GM12878 (cell line): ENCODE data around the gene ATP7A. TPM values are rescaled to one million over a fixed set of nuclear protein-coding genes. Genes with fewer than 3 reads are reported as not detected.

Experiments
- ATAC-seq: fragments of 200-7000 bp; cut with Tn5 transposase; 3 replicates; pipeline ENCODE4 v1.9.1; 2020; ENCODE audit warnings: mild to moderate bottlenecking, moderate library complexity
- BruUV-seq: library from RNA; stranded (reverse); fragments of 400-500 nt; replicated peaks from 2 replicates; lab custom pipeline; 2021; lab: Mats Ljungman, UMichigan
- CTCF ChIA-PET: fragments of 300-600 bp; sonication (Branson Sonifier 250); formaldehyde crosslinking; extraction: SDS; loops from one replicate; lab custom pipeline; 2021; ENCODE audit warnings: inconsistent platforms; lab: Yijun Ruan, JAX
- POLR2A ChIA-PET: fragments of 350-600 bp; formaldehyde crosslinking; extraction: SDS; loops from one replicate; lab custom pipeline; 2021; ENCODE audit warnings: inconsistent platforms; lab: Charles Lee
- RAD21 ChIA-PET: fragments of 300-600 bp; sonication (Branson Sonifier 250); formaldehyde crosslinking; loops from one replicate; lab custom pipeline; 2023; ENCODE audit warnings: antibody characterized with exemption; ENCODE audit not compliant: unreplicated experiment; lab: Charles Lee
- SMC1A ChIA-PET: fragments of 300-600 bp; sonication (Branson Sonifier 250); formaldehyde crosslinking; loops from one replicate; lab custom pipeline; 2023; ENCODE audit not compliant: unreplicated experiment, uncharacterized antibody; lab: Charles Lee
- DNase-seq: peaks from one replicate; pipeline ENCODE4 v3.0.0-alpha.2; 2011; ENCODE audit warnings: low read depth, low spot score
- FAIRE-seq: peaks from 3 replicates; lab custom pipeline; 2011; peaks lifted over from hg19 to GRCh38; lab: Jason Lieb, UNC
- H2AFZ ChIP-seq: 2 replicates; pipeline ENCODE4 v1.6.0; 2011; ENCODE audit warnings: low read depth, low read length, control low read depth; ENCODE audit not compliant: control insufficient read depth
- H3K27ac ChIP-seq: 2 replicates; pipeline ENCODE4 v1.5.1; 2011; ENCODE audit warnings: control low read depth; ENCODE audit not compliant: control insufficient read depth, insufficient read depth
- H3K27me3 ChIP-seq, 2 experiments: replicated peaks in 1 of 2; 2 replicates each; pipeline versions ENCODE4 v1.6.0 to v1.6.1; 2011; ENCODE audit warnings: low read length in 1 of 2; ENCODE audit not compliant: control insufficient read depth in 2 of 2, insufficient read depth in 2 of 2
- H3K36me3 ChIP-seq, 2 experiments: 2 replicates each; pipeline ENCODE4 v1.5.1; 2011; ENCODE audit warnings: low read length in 1 of 2; ENCODE audit not compliant: control insufficient read depth in 2 of 2, insufficient read depth in 2 of 2
- H3K4me1 ChIP-seq: 2 replicates; pipeline ENCODE4 v1.6.1; 2011; ENCODE audit warnings: mild to moderate bottlenecking, low read length, moderate library complexity, mixed read lengths; ENCODE audit not compliant: control insufficient read depth, insufficient read depth
- H3K4me2 ChIP-seq: 2 replicates; pipeline ENCODE4 v1.6.0; 2011; ENCODE audit warnings: control low read depth; ENCODE audit not compliant: control insufficient read depth, insufficient read depth
- H3K4me3 ChIP-seq: fragments of 200-600 bp; sonication (generic); 2 replicates; pipeline ENCODE4 v1.5.1; 2016
- H3K79me2 ChIP-seq: 2 replicates; pipeline ENCODE4 v1.6.0; 2011; ENCODE audit warnings: low read length; ENCODE audit not compliant: control insufficient read depth, insufficient read depth
- H3K9ac ChIP-seq: 2 replicates; pipeline ENCODE4 v1.8.0; 2011; ENCODE audit warnings: low read length, control low read depth, mixed read lengths; ENCODE audit not compliant: control insufficient read depth, insufficient read depth
- H3K9me3 ChIP-seq: replicated peaks from 3 replicates; pipeline ENCODE4 v1.5.1; 2011; ENCODE audit warnings: mild to moderate bottlenecking, low read length; ENCODE audit not compliant: control insufficient read depth, insufficient read depth
- H4K20me1 ChIP-seq: 2 replicates; pipeline ENCODE4 v1.6.0; 2011; ENCODE audit not compliant: control insufficient read depth, insufficient read depth
- CBX5 ChIP-seq: sonication (generic); IDR thresholded peaks from 2 replicates; pipeline ENCODE4 v1.6.1; 2016; ENCODE audit warnings: low read depth, moderate library complexity, mild to moderate bottlenecking, inconsistent platforms
- CTCF ChIP-seq, 3 experiments: IDR thresholded peaks in 2 of 3; conservative IDR thresholded peaks in 1 of 3; 2 replicates each; pipeline ENCODE4 v1.5.1; 2011; ENCODE audit warnings: low read depth in 3 of 3, low read length in 3 of 3, mild to moderate bottlenecking in 3 of 3, control low read depth in 2 of 3, moderate library complexity in 2 of 3, inconsistent platforms in 1 of 3, mixed read lengths in 1 of 3; ENCODE audit not compliant: control insufficient read depth in 2 of 3, insufficient read depth in 1 of 3; ENCODE audit errors: extremely low read depth in 1 of 3
- DPF2 ChIP-seq: fragments of 450-650 bp; IDR thresholded peaks from 2 replicates; pipeline ENCODE4 v1.6.1; 2017; ENCODE audit warnings: mild to moderate bottlenecking
- FOXM1 ChIP-seq: IDR thresholded peaks from 2 replicates; pipeline ENCODE4 v1.6.1; 2012; ENCODE audit warnings: low read depth, mild to moderate bottlenecking, inconsistent platforms, low read length, moderate library complexity
- KDM1A ChIP-seq: fragments of 200-600 bp; sonication (generic); IDR thresholded peaks from 2 replicates; pipeline ENCODE4 v1.6.1; 2016; ENCODE audit warnings: borderline replicate concordance
- KLF5 ChIP-seq: fragments of 450-650 bp; IDR thresholded peaks from 2 replicates; pipeline ENCODE4 v1.6.1; 2014; ENCODE audit warnings: mild to moderate bottlenecking; ENCODE audit not compliant: partially characterized antibody
- MEF2B ChIP-seq: fragments of 450-650 bp; IDR thresholded peaks from 2 replicates; pipeline ENCODE4 v1.6.1; 2018; ENCODE audit warnings: mild to moderate bottlenecking, moderate library complexity; ENCODE audit not compliant: partially characterized antibody, poor library complexity, severe bottlenecking
- MLLT1 ChIP-seq: fragments of 450-650 bp; IDR thresholded peaks from 2 replicates; pipeline ENCODE4 v1.6.1; 2016; ENCODE audit warnings: mild to moderate bottlenecking
- MYC ChIP-seq: IDR thresholded peaks from 2 replicates; pipeline ENCODE4 v1.6.1; 2011; ENCODE audit warnings: mild to moderate bottlenecking, low read length, moderate library complexity, inconsistent platforms; ENCODE audit not compliant: insufficient read depth, insufficient replicate concordance, insufficient read length, severe bottlenecking
- NFIC ChIP-seq: IDR thresholded peaks from 2 replicates; pipeline ENCODE4 v1.6.1; 2012; ENCODE audit warnings: low read depth, mild to moderate bottlenecking, inconsistent platforms, low read length, moderate library complexity
- NFYB ChIP-seq: IDR thresholded peaks from 2 replicates; pipeline ENCODE4 v1.6.1; 2011; ENCODE audit warnings: low read depth, mild to moderate bottlenecking, low read length, improper control_type of control experiment, moderate library complexity; ENCODE audit not compliant: insufficient read depth
- NR2F1 ChIP-seq: fragments of 450-650 bp; conservative IDR thresholded peaks from 2 replicates; pipeline ENCODE4 v1.6.1; 2017; ENCODE audit warnings: mild to moderate bottlenecking
- NRF1 ChIP-seq: conservative IDR thresholded peaks from 2 replicates; pipeline ENCODE4 v1.6.1; 2011; ENCODE audit warnings: mild to moderate bottlenecking, low read depth, low read length, improper control_type of control experiment
- POU2F2 ChIP-seq: IDR thresholded peaks from 3 replicates; pipeline ENCODE4 v1.6.1; 2011; ENCODE audit warnings: low read depth, mild to moderate bottlenecking, low read length, borderline replicate concordance
- RAD21 ChIP-seq: IDR thresholded peaks from 2 replicates; pipeline ENCODE4 v1.6.1; 2011; ENCODE audit warnings: mild to moderate bottlenecking, low read depth, low read length, moderate library complexity; ENCODE audit not compliant: insufficient read depth
- RAD51 ChIP-seq: fragments of 450-650 bp; IDR thresholded peaks from 2 replicates; pipeline ENCODE4 v1.6.1; 2016; ENCODE audit warnings: moderate library complexity, mild to moderate bottlenecking, inconsistent platforms
- TCF12 ChIP-seq: IDR thresholded peaks from 2 replicates; pipeline ENCODE4 v1.6.1; 2011; ENCODE audit warnings: low read depth, mild to moderate bottlenecking, low read length
- YBX1 ChIP-seq: fragments of 450-650 bp; IDR thresholded peaks from 2 replicates; pipeline ENCODE4 v1.6.1; 2016; ENCODE audit warnings: antibody characterized with exemption
- YY1 ChIP-seq: IDR thresholded peaks from 2 replicates; pipeline ENCODE4 v1.6.1; 2011; ENCODE audit warnings: low read depth, mild to moderate bottlenecking, low read length
- ZNF622 ChIP-seq: fragments of 450-650 bp; IDR thresholded peaks from 2 replicates; pipeline ENCODE4 v1.6.1; 2017; ENCODE audit warnings: mild to moderate bottlenecking, inconsistent platforms
- WGBS: methylation state at CpG from one replicate; pipeline ENCODE4 v1.1.6; 2016; ENCODE audit warnings: low lambda C conversion rate; ENCODE audit not compliant: insufficient replicate concordance, insufficient coverage; ENCODE audit errors: missing lambda C conversion rate; 5-methylcytosine and 5-hydroxymethylcytosine counted together
- in situ Hi-C: fragments of 300-500 bp; cut with MboI; formaldehyde crosslinking; loops from 9 replicates; pipeline ENCODE4 v1.14.3; 2018; ENCODE audit warnings: mixed read lengths
- intact Hi-C: fragments of 100-400 bp; cut with micrococcal nuclease; formaldehyde crosslinking; loops from one replicate; pipeline ENCODE4 v1.14.2; 2022; ENCODE audit not compliant: unreplicated experiment
- polyA plus RNA-seq, 11 experiments: library from polyadenylated mRNA; depleted of rRNA in 4 of 11; unstranded in 6 of 11; stranded (reverse) in 5 of 11; fragments of >200 nt; fragmentation: Nextera tagmentation in 4 of 11; fragmentation: Illumina TruSeq in 1 of 11; extraction: Ambion mirVana in 4 of 11; extraction: Trizol in 1 of 11; gene quantifications; 1 replicate in 1 of 11; 2 replicates in 10 of 11; pipeline versions ENCODE4 v1.2.1 to v1.2.3, GENCODE V29; 2011 to 2016; ENCODE audit warnings: inconsistent platforms in 2 of 11, missing spikeins in 2 of 11, low read depth in 1 of 11
- total RNA-seq, 4 experiments: library from RNA; depleted of rRNA in 3 of 4; stranded (reverse); fragments of >200 nt in 3 of 4; fragmentation: Illumina TruSeq in 1 of 4; extraction: Trizol in 1 of 4; gene quantifications; 2 replicates each; pipeline versions ENCODE4 v1.2.1 to v1.2.3, GENCODE V29; 2013 to 2021

The ATP7A gene
- total and polyA plus RNA-seq, 10 of the 15 experiments (the other 5 are each of a cell fraction or from before 2014, with no cell fraction given), result 2.5 to 12.0 (median 7.6) TPM

GRCh38 chrX:77899081-77899828, 11.2 kb upstream of the ATP7A start, which contains the start of gene COX7B (continued):
- TF ChIP-seq TCF12 (no peak; the same call in 1 of the 2 replicates), CBX5 (no peak)

- peaks cover 34% of the 10 kb centered on the region for H3K79me2 ChIP-seq
- FAIRE-seq, result no peak
- peak overlapping the region; percentile 75; the same call in 1 of the 2 replicates for H3K27ac ChIP-seq
- peak overlapping the region; percentile 77 for H3K9ac ChIP-seq
- ATAC-seq, result no peak
- intact Hi-C loops (no loop called here), in situ Hi-C loops (loop anchor here (10.0 kb wide), 1 partner anchor 124 kb away; no protein-coding TSS in a partner anchor)
- H3K27me3 ChIP-seq, result no peaks in the 10 kb centered on the region
- no peaks in the 10 kb centered on the region; a peak in 1 of 4 replicates for H3K36me3 ChIP-seq
- H3K4me2 ChIP-seq, result peak overlapping the region; percentile 54
- no peaks in the 10 kb centered on the region; the same call in 2 of the 3 replicates for H3K9me3 ChIP-seq
- 0% methylated on average over 1 of the region's 1 CpG for WGBS
- ChIA-PET SMC1A (interaction anchor here (1.1 to 2.2 kb wide), 5 partner anchors 13 to 258 kb away, joined by 3 to 17 read pairs (median 6); no protein-coding TSS in a partner anchor), RAD21 (interaction anchor here (1.0 to 2.9 kb wide), 3 partner anchors 9 to 128 kb away, joined by 6 to 31 read pairs (median 11); partner anchors contain the start of gene ATP7A), CTCF (interaction anchor here (0.6 to 3.8 kb wide), 4 partner anchors 8 to 124 kb away, joined by 3 to 30 read pairs (median 22); partner anchors contain the start of gene ATP7A), POLR2A (interaction anchor here (1.0 to 2.4 kb wide), 6 partner anchors 9 to 173 kb away, joined by 3 to 11 read pairs (median 4); partner anchors contain the start of gene ATP7A)
- no peaks in the 10 kb centered on the region for H3K4me1 ChIP-seq
- DNase-seq, result no peak
- TF ChIP-seq NFYB (no peak), NR2F1 (no peak), ZNF622 (no peak), MYC (no peak), FOXM1 (no peak), KLF5 (no peak), NFIC (no peak), CTCF (IDR thresholded peaks at IDR 0.05 in 2 of 3, conservative IDR thresholded peaks at IDR 0.05 in 1 of 3; ENCODE audit: control insufficient read depth in 2 of 3, extremely low read depth in 1 of 3, insufficient read depth in 1 of 3, low read depth in 3 of 3, low read length in 3 of 3) (no peak), YY1 (no peak), POU2F2 (no peak), YBX1 (no peak), RAD51 (no peak), RAD21 (no peak), DPF2 (no peak), MEF2B (no peak), NRF1 (no peak), MLLT1 (no peak), KDM1A (no peak)
- H2AFZ ChIP-seq, result no peak overlapping the region
- no peaks in the 10 kb centered on the region for H4K20me1 ChIP-seq
- BruUV-seq, result no TSS peak
- peak overlapping the region; percentile 80 for H3K4me3 ChIP-seq
These were observed 9.8 kb upstream of the ATP7A start for GRCh38 chrX:77900688-77901087.
